Activated naive CD8-positive, alpha-beta T cell (primary cell): ENCODE results near the gene TRPM1.

Source experiments
- H3K27ac Mint-ChIP-seq: one replicate; pipeline ENCODE4 v1.8.0; 2021; ENCODE audit warnings: mixed read lengths
- H3K27me3 Mint-ChIP-seq: one replicate; pipeline ENCODE4 v1.8.0; 2021; ENCODE audit warnings: mixed read lengths
- H3K36me3 Mint-ChIP-seq: one replicate; pipeline ENCODE4 v1.8.0; 2021; ENCODE audit warnings: mixed read lengths
- H3K4me1 Mint-ChIP-seq: one replicate; pipeline ENCODE4 v1.8.0; 2021; ENCODE audit warnings: low read depth, mixed read lengths
- H3K4me3 Mint-ChIP-seq: one replicate; pipeline ENCODE4 v1.8.0; 2021; ENCODE audit warnings: mild to moderate bottlenecking, mixed read lengths
- H3K9me3 Mint-ChIP-seq: one replicate; pipeline ENCODE4 v1.8.0; 2021; ENCODE audit warnings: low read depth, mixed read lengths

Gene TRPM1

GRCh38 chr15:31013863-31014607, 87.5 kb downstream of the TRPM1 start:
- H3K4me1 Mint-ChIP-seq, result peaks cover 21% of the 10 kb centered on the region
- H3K27me3 Mint-ChIP-seq, result no peaks in the 10 kb centered on the region
- peak overlapping the region; percentile 59 for H3K27ac Mint-ChIP-seq
- peak overlapping the region; percentile 6 for H3K4me3 Mint-ChIP-seq
- peaks cover 9% of the 10 kb centered on the region for H3K9me3 Mint-ChIP-seq
- H3K36me3 Mint-ChIP-seq, result peaks cover 10% of the 10 kb centered on the region

- peaks cover 10% of the 10 kb centered on the region for H3K36me3 Mint-ChIP-seq
- peaks cover 21% of the 10 kb centered on the region for H3K4me1 Mint-ChIP-seq
- no peak overlapping the region for H3K27ac Mint-ChIP-seq
- H3K27me3 Mint-ChIP-seq, result no peaks in the 10 kb centered on the region
- peaks cover 9% of the 10 kb centered on the region for H3K9me3 Mint-ChIP-seq
- no peak overlapping the region for H3K4me3 Mint-ChIP-seq
Observed at GRCh38 chr15:31012455-31012854, 89.1 kb downstream of the TRPM1 start.

- Mint-ChIP-seq H3K4me1 (peaks cover 21% of the 10 kb centered on the region), H3K27ac (no peak overlapping the region), H3K36me3 (peaks cover 10% of the 10 kb centered on the region), H3K4me3 (no peak overlapping the region), H3K9me3 (peaks cover 9% of the 10 kb centered on the region), H3K27me3 (no peaks in the 10 kb centered on the region)
Observed at GRCh38 chr15:31010036-31010435, 91.5 kb downstream of the TRPM1 start.

GRCh38 chr15:31005660-31006059, 95.9 kb downstream of the TRPM1 start:
- Mint-ChIP-seq H3K27ac (no peak overlapping the region), H3K4me1 (peaks cover 14% of the 10 kb centered on the region), H3K36me3 (no peaks in the 10 kb centered on the region), H3K27me3 (peaks cover 6% of the 10 kb centered on the region), H3K4me3 (no peak overlapping the region), H3K9me3 (no peaks in the 10 kb centered on the region)

- Mint-ChIP-seq H3K36me3 (no peaks in the 10 kb centered on the region), H3K4me3 (no peak overlapping the region), H3K9me3 (no peaks in the 10 kb centered on the region), H3K27ac (no peak overlapping the region), H3K27me3 (peaks cover 6% of the 10 kb centered on the region), H3K4me1 (peaks cover 14% of the 10 kb centered on the region)
Observed at GRCh38 chr15:31004220-31004733, 97.2 kb downstream of the TRPM1 start.

- Mint-ChIP-seq H3K4me3 (no peak overlapping the region), H3K36me3 (no peaks in the 10 kb centered on the region), H3K4me1 (peaks cover 14% of the 10 kb centered on the region), H3K27ac (no peak overlapping the region), H3K9me3 (no peaks in the 10 kb centered on the region), H3K27me3 (peaks cover 6% of the 10 kb centered on the region)
Observed at GRCh38 chr15:31001702-31002101, 99.8 kb downstream of the TRPM1 start.

- Mint-ChIP-seq H3K4me3 (no peak overlapping the region), H3K36me3 (no peaks in the 10 kb centered on the region), H3K27me3 (peaks cover 6% of the 10 kb centered on the region), H3K4me1 (peaks cover 7% of the 10 kb centered on the region), H3K27ac (no peak overlapping the region), H3K9me3 (no peaks in the 10 kb centered on the region)
Observed at GRCh38 chr15:30999729-31000128, 101.8 kb downstream of the TRPM1 start.

- Mint-ChIP-seq H3K4me3 (no peak overlapping the region), H3K9me3 (no peaks in the 10 kb centered on the region), H3K27me3 (peaks cover 3% of the 10 kb centered on the region), H3K27ac (no peak overlapping the region), H3K4me1 (peaks cover 3% of the 10 kb centered on the region), H3K36me3 (no peaks in the 10 kb centered on the region)
Observed at GRCh38 chr15:30997270-30997669, 104.3 kb downstream of the TRPM1 start.

GRCh38 chr15:30992249-30992864, 109.2 kb downstream of the TRPM1 start:
- peaks cover 30% of the 10 kb centered on the region for H3K4me1 Mint-ChIP-seq
- peak overlapping the region; percentile 87 for H3K4me3 Mint-ChIP-seq
- no peaks in the 10 kb centered on the region for H3K9me3 Mint-ChIP-seq
- peak overlapping the region; percentile 81 for H3K27ac Mint-ChIP-seq
- no peaks in the 10 kb centered on the region for H3K27me3 Mint-ChIP-seq
- H3K36me3 Mint-ChIP-seq, result peaks cover 3% of the 10 kb centered on the region

- H3K4me1 Mint-ChIP-seq, result peaks cover 36% of the 10 kb centered on the region
- peak within 1 kb of the TSS; percentile 85 for H3K27ac Mint-ChIP-seq
- peak within 1 kb of the TSS; percentile 95 for H3K4me3 Mint-ChIP-seq
- peaks cover 6% of the 10 kb centered on the region for H3K36me3 Mint-ChIP-seq
- H3K27me3 Mint-ChIP-seq, result no peaks in the 10 kb centered on the region
- no peaks in the 10 kb centered on the region for H3K9me3 Mint-ChIP-seq
Observed at GRCh38 chr15:30991255-30992235, 110.0 kb downstream of the TRPM1 start, which contains the start of gene MTMR10. TSS of gene MTMR10 (minus strand) at chr15:30991628. CDS start at chr15:30991506, 122 bp downstream.

- no peaks in the 10 kb centered on the region for H3K27me3 Mint-ChIP-seq
- H3K4me1 Mint-ChIP-seq, result peaks cover 40% of the 10 kb centered on the region
- H3K36me3 Mint-ChIP-seq, result peaks cover 6% of the 10 kb centered on the region
- H3K4me3 Mint-ChIP-seq, result peak overlapping the region; percentile 95
- H3K27ac Mint-ChIP-seq, result peak overlapping the region; percentile 85
- H3K9me3 Mint-ChIP-seq, result no peaks in the 10 kb centered on the region
Observed at GRCh38 chr15:30990446-30991254, 110.9 kb downstream of the TRPM1 start.

- Mint-ChIP-seq H3K4me3 (peak overlapping the region; percentile 95), H3K27ac (peak overlapping the region; percentile 75), H3K36me3 (peaks cover 6% of the 10 kb centered on the region), H3K9me3 (no peaks in the 10 kb centered on the region), H3K27me3 (no peaks in the 10 kb centered on the region), H3K4me1 (peaks cover 46% of the 10 kb centered on the region)
Observed at GRCh38 chr15:30990036-30990435, 111.5 kb downstream of the TRPM1 start.

- H3K27me3 Mint-ChIP-seq, result no peaks in the 10 kb centered on the region
- peaks cover 71% of the 10 kb centered on the region for H3K4me1 Mint-ChIP-seq
- peak overlapping the region; percentile 7 for H3K27ac Mint-ChIP-seq
- H3K36me3 Mint-ChIP-seq, result peaks cover 15% of the 10 kb centered on the region
- no peaks in the 10 kb centered on the region for H3K9me3 Mint-ChIP-seq
- H3K4me3 Mint-ChIP-seq, result no peak overlapping the region
Observed at GRCh38 chr15:30985081-30985531, 116.4 kb downstream of the TRPM1 start.

GRCh38 chr15:30984542-30984941, 117.0 kb downstream of the TRPM1 start:
- H3K4me1 Mint-ChIP-seq, result peaks cover 71% of the 10 kb centered on the region
- peak overlapping the region; percentile 7 for H3K27ac Mint-ChIP-seq
- H3K36me3 Mint-ChIP-seq, result peaks cover 20% of the 10 kb centered on the region
- H3K4me3 Mint-ChIP-seq, result no peak overlapping the region
- H3K27me3 Mint-ChIP-seq, result no peaks in the 10 kb centered on the region
- no peaks in the 10 kb centered on the region for H3K9me3 Mint-ChIP-seq
